GM12878 (cell line): ENCODE measurements around the gene PALLD. TPM values are rescaled to one million over a fixed set of nuclear protein-coding genes. Genes with fewer than 3 reads are reported as not detected.

Experiments used
- ATAC-seq: fragments of 200-7000 bp; cut with Tn5 transposase; 3 replicates; pipeline ENCODE4 v1.9.1; 2020; ENCODE audit warnings: mild to moderate bottlenecking, moderate library complexity
- BruUV-seq: library from RNA; stranded (reverse); fragments of 400-500 nt; replicated peaks from 2 replicates; lab custom pipeline; 2021; lab: Mats Ljungman, UMichigan
- CTCF ChIA-PET: fragments of 300-600 bp; sonication (Branson Sonifier 250); formaldehyde crosslinking; extraction: SDS; loops from one replicate; lab custom pipeline; 2021; ENCODE audit warnings: inconsistent platforms; lab: Yijun Ruan, JAX
- POLR2A ChIA-PET: fragments of 350-600 bp; formaldehyde crosslinking; extraction: SDS; loops from one replicate; lab custom pipeline; 2021; ENCODE audit warnings: inconsistent platforms; lab: Charles Lee
- RAD21 ChIA-PET: fragments of 300-600 bp; sonication (Branson Sonifier 250); formaldehyde crosslinking; loops from one replicate; lab custom pipeline; 2023; ENCODE audit warnings: antibody characterized with exemption; ENCODE audit not compliant: unreplicated experiment; lab: Charles Lee
- SMC1A ChIA-PET: fragments of 300-600 bp; sonication (Branson Sonifier 250); formaldehyde crosslinking; loops from one replicate; lab custom pipeline; 2023; ENCODE audit not compliant: unreplicated experiment, uncharacterized antibody; lab: Charles Lee
- DNase-seq: peaks from one replicate; pipeline ENCODE4 v3.0.0-alpha.2; 2011; ENCODE audit warnings: low read depth, low spot score
- FAIRE-seq: peaks from 3 replicates; lab custom pipeline; 2011; peaks lifted over from hg19 to GRCh38; lab: Jason Lieb, UNC
- H2AFZ ChIP-seq: 2 replicates; pipeline ENCODE4 v1.6.0; 2011; ENCODE audit warnings: low read depth, low read length, control low read depth; ENCODE audit not compliant: control insufficient read depth
- H3K27ac ChIP-seq: 2 replicates; pipeline ENCODE4 v1.5.1; 2011; ENCODE audit warnings: control low read depth; ENCODE audit not compliant: control insufficient read depth, insufficient read depth
- H3K27me3 ChIP-seq, 2 experiments: replicated peaks in 1 of 2; 2 replicates each; pipeline versions ENCODE4 v1.6.0 to v1.6.1; 2011; ENCODE audit warnings: low read length in 1 of 2; ENCODE audit not compliant: control insufficient read depth in 2 of 2, insufficient read depth in 2 of 2
- H3K36me3 ChIP-seq, 2 experiments: 2 replicates each; pipeline ENCODE4 v1.5.1; 2011; ENCODE audit warnings: low read length in 1 of 2; ENCODE audit not compliant: control insufficient read depth in 2 of 2, insufficient read depth in 2 of 2
- H3K4me1 ChIP-seq: 2 replicates; pipeline ENCODE4 v1.6.1; 2011; ENCODE audit warnings: mild to moderate bottlenecking, low read length, moderate library complexity, mixed read lengths; ENCODE audit not compliant: control insufficient read depth, insufficient read depth
- H3K4me2 ChIP-seq: 2 replicates; pipeline ENCODE4 v1.6.0; 2011; ENCODE audit warnings: control low read depth; ENCODE audit not compliant: control insufficient read depth, insufficient read depth
- H3K4me3 ChIP-seq: fragments of 200-600 bp; sonication (generic); 2 replicates; pipeline ENCODE4 v1.5.1; 2016
- H3K79me2 ChIP-seq: 2 replicates; pipeline ENCODE4 v1.6.0; 2011; ENCODE audit warnings: low read length; ENCODE audit not compliant: control insufficient read depth, insufficient read depth
- H3K9ac ChIP-seq: 2 replicates; pipeline ENCODE4 v1.8.0; 2011; ENCODE audit warnings: low read length, control low read depth, mixed read lengths; ENCODE audit not compliant: control insufficient read depth, insufficient read depth
- H3K9me3 ChIP-seq: replicated peaks from 3 replicates; pipeline ENCODE4 v1.5.1; 2011; ENCODE audit warnings: mild to moderate bottlenecking, low read length; ENCODE audit not compliant: control insufficient read depth, insufficient read depth
- H4K20me1 ChIP-seq: 2 replicates; pipeline ENCODE4 v1.6.0; 2011; ENCODE audit not compliant: control insufficient read depth, insufficient read depth
- BCL11A ChIP-seq: IDR thresholded peaks from 2 replicates; pipeline ENCODE4 v1.6.1; 2011; ENCODE audit warnings: low read depth, low read length
- FOS ChIP-seq: IDR thresholded peaks from 3 replicates; pipeline ENCODE4 v1.6.1; 2011; ENCODE audit warnings: borderline replicate concordance; ENCODE audit not compliant: insufficient read length; ENCODE audit errors: extremely low read depth
- MEF2A ChIP-seq: IDR thresholded peaks from 2 replicates; pipeline ENCODE4 v1.6.1; 2011; ENCODE audit warnings: low read depth, mild to moderate bottlenecking, low read length, moderate library complexity; ENCODE audit not compliant: insufficient read depth
- SIN3A ChIP-seq: IDR thresholded peaks from 2 replicates; pipeline ENCODE4 v1.6.1; 2012; ENCODE audit warnings: low read depth, low read length, improper control_type of control experiment
- ZNF217 ChIP-seq: fragments of 450-650 bp; IDR thresholded peaks from 2 replicates; pipeline ENCODE4 v1.6.1; 2017; ENCODE audit warnings: antibody characterized with exemption, mild to moderate bottlenecking
- ZNF24 ChIP-seq: fragments of 450-650 bp; IDR thresholded peaks from 2 replicates; pipeline ENCODE4 v1.6.1; 2017; ENCODE audit warnings: antibody characterized with exemption, mild to moderate bottlenecking
- WGBS: methylation state at CpG from one replicate; pipeline ENCODE4 v1.1.6; 2016; ENCODE audit warnings: low lambda C conversion rate; ENCODE audit not compliant: insufficient replicate concordance, insufficient coverage; ENCODE audit errors: missing lambda C conversion rate; 5-methylcytosine and 5-hydroxymethylcytosine counted together
- in situ Hi-C: fragments of 300-500 bp; cut with MboI; formaldehyde crosslinking; loops from 9 replicates; pipeline ENCODE4 v1.14.3; 2018; ENCODE audit warnings: mixed read lengths
- intact Hi-C: fragments of 100-400 bp; cut with micrococcal nuclease; formaldehyde crosslinking; loops from one replicate; pipeline ENCODE4 v1.14.2; 2022; ENCODE audit not compliant: unreplicated experiment
- polyA plus RNA-seq, 11 experiments: library from polyadenylated mRNA; depleted of rRNA in 4 of 11; unstranded in 6 of 11; stranded (reverse) in 5 of 11; fragments of >200 nt; fragmentation: Nextera tagmentation in 4 of 11; fragmentation: Illumina TruSeq in 1 of 11; extraction: Ambion mirVana in 4 of 11; extraction: Trizol in 1 of 11; gene quantifications; 1 replicate in 1 of 11; 2 replicates in 10 of 11; pipeline versions ENCODE4 v1.2.1 to v1.2.3, GENCODE V29; 2011 to 2016; ENCODE audit warnings: inconsistent platforms in 2 of 11, missing spikeins in 2 of 11, low read depth in 1 of 11
- total RNA-seq, 4 experiments: library from RNA; depleted of rRNA in 3 of 4; stranded (reverse); fragments of >200 nt in 3 of 4; fragmentation: Illumina TruSeq in 1 of 4; extraction: Trizol in 1 of 4; gene quantifications; 2 replicates each; pipeline versions ENCODE4 v1.2.1 to v1.2.3, GENCODE V29; 2013 to 2021
- TF ChIP-seq, protein P1 (sequence below): fragments of 450-650 bp; IDR thresholded peaks from 2 replicates; pipeline ENCODE4 v1.6.1; 2017; ENCODE audit warnings: antibody characterized with exemption, mild to moderate bottlenecking, moderate library complexity
- TF ChIP-seq, protein P2 (sequence below): fragments of 150-350 bp; IDR thresholded peaks from 2 replicates; pipeline ENCODE4 v1.6.1; 2014; ENCODE audit warnings: mild to moderate bottlenecking, low read depth, low read length

The PALLD gene
- total and polyA plus RNA-seq, 10 of the 15 experiments (the other 5 are each of a cell fraction or from before 2014, with no cell fraction given), result 1.0 to 7.7 (median 1.7) TPM

DNA sequence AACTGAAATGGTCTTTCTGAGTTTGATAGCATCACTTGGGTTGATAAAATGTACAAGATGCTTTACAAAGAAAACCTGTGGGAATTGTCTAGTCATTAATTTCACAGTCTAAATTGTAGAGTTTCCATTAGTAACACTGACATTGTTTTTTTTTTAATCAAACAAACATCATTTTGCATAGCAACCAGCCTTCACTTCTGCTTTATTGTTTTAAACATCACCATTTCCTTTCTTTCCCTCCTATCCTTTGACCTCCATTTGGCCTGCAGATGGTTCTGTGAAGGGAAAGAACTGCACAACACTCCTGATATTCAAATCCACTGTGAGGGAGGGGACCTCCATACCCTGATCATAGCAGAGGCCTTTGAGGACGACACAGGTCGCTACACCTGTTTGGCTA, 171.1 kb downstream of the PALLD start (continued):
- TF ChIP-seq, protein P1, sequence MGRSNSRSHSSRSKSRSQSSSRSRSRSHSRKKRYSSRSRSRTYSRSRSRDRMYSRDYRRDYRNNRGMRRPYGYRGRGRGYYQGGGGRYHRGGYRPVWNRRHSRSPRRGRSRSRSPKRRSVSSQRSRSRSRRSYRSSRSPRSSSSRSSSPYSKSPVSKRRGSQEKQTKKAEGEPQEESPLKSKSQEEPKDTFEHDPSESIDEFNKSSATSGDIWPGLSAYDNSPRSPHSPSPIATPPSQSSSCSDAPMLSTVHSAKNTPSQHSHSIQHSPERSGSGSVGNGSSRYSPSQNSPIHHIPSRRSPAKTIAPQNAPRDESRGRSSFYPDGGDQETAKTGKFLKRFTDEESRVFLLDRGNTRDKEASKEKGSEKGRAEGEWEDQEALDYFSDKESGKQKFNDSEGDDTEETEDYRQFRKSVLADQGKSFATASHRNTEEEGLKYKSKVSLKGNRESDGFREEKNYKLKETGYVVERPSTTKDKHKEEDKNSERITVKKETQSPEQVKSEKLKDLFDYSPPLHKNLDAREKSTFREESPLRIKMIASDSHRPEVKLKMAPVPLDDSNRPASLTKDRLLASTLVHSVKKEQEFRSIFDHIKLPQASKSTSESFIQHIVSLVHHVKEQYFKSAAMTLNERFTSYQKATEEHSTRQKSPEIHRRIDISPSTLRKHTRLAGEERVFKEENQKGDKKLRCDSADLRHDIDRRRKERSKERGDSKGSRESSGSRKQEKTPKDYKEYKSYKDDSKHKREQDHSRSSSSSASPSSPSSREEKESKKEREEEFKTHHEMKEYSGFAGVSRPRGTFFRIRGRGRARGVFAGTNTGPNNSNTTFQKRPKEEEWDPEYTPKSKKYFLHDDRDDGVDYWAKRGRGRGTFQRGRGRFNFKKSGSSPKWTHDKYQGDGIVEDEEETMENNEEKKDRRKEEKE, result no peak
- TF ChIP-seq ZNF24, result no peak
- no peak for TF ChIP-seq SIN3A
- TF ChIP-seq, protein P2, sequence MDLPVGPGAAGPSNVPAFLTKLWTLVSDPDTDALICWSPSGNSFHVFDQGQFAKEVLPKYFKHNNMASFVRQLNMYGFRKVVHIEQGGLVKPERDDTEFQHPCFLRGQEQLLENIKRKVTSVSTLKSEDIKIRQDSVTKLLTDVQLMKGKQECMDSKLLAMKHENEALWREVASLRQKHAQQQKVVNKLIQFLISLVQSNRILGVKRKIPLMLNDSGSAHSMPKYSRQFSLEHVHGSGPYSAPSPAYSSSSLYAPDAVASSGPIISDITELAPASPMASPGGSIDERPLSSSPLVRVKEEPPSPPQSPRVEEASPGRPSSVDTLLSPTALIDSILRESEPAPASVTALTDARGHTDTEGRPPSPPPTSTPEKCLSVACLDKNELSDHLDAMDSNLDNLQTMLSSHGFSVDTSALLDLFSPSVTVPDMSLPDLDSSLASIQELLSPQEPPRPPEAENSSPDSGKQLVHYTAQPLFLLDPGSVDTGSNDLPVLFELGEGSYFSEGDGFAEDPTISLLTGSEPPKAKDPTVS, result no peak
- TF ChIP-seq, all 136 proteins: peak for 0

DNA sequence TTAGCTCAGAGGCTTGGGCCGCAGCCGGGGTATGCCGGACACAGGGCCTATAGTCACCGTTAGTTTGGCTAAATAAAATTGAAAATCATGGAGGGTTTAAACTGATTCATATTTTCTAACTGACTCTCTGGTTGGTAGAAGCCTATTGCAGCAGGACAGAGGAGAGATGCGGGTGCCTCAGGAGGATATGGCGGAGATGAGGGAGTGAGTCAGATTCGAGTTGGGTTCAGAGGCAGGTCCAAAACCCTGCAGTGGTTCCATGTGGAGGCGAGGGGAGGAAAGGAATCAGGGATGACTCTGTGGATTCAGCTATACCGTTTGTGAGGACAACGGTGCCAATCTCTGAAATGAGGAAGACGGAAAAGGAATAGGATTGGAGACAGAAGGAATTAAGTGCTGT, 176.6 kb downstream of the PALLD start:
- H3K79me2 ChIP-seq, result no peaks in the 10 kb centered on the region
- in situ Hi-C loops, result no loop called here
- no peaks in the 10 kb centered on the region for H4K20me1 ChIP-seq
- ChIA-PET POLR2A (no interaction called here), RAD21 (no interaction called here), SMC1A (interaction anchor here (0.9 to 2.2 kb wide), 2 partner anchors 9 to 15 kb away, joined by 3 to 5 read pairs; no protein-coding TSS in a partner anchor), CTCF (no interaction called here)
- H3K36me3 ChIP-seq, result no peaks in the 10 kb centered on the region
- TF ChIP-seq MEF2A, result no peak
- no peak for TF ChIP-seq ZNF217
- no peak for TF ChIP-seq FOS
- TF ChIP-seq BCL11A, result no peak
- H3K4me3 ChIP-seq, result no peak overlapping the region
- no peaks in the 10 kb centered on the region; a peak in 1 of 4 replicates for H3K27me3 ChIP-seq
- no peak overlapping the region for H3K27ac ChIP-seq
- H3K9ac ChIP-seq, result no peak overlapping the region
- no peak overlapping the region for H2AFZ ChIP-seq
- no peaks in the 10 kb centered on the region for H3K9me3 ChIP-seq
- BruUV-seq, result no TSS peak
- intact Hi-C loops, result no loop called here
- no peak for ATAC-seq
- no peak for FAIRE-seq
- H3K4me1 ChIP-seq, result no peaks in the 10 kb centered on the region
- no peak for DNase-seq
- 49% methylated on average over 11 of the region's 11 CpGs for WGBS
- H3K4me2 ChIP-seq, result no peak overlapping the region
